ENCODE results near the gene KCNQ1OT1.
"Not testable (repeated sequence)": the region's sequence is repeated elsewhere in the genome, so short reads cannot be mapped to it uniquely, and the experiment has no call there.

Gene KCNQ1OT1

GRCh38 chr11:2643746-2644145 is 56.0 kb downstream of the KCNQ1OT1 start:
- H3K9me3 ChIP-seq (ENCODE audit: control insufficient read depth, insufficient read depth, low read depth, low read length) = peaks cover 89% of the 10 kb centered on the region
- peaks cover 24% of the 10 kb centered on the region; the same call in 1 of the 2 replicates for H3K27me3 ChIP-seq (ENCODE audit: control insufficient read depth, insufficient read depth, low read length)
- H3K27ac ChIP-seq (ENCODE audit: low read depth, low read length) = no peak overlapping the region
- no peaks in the 10 kb centered on the region for H3K4me1 ChIP-seq (ENCODE audit: control insufficient read depth, insufficient read depth, low read length)
- H3K36me3 ChIP-seq (ENCODE audit: control insufficient read depth, insufficient read depth, low read length) = no peaks in the 10 kb centered on the region
- H3K9ac ChIP-seq (ENCODE audit: low read length) = no peak overlapping the region
- no peak overlapping the region for H3K4me3 ChIP-seq (ENCODE audit: low read depth, low read length)

GRCh38 chr11:2641623-2642022 is 58.2 kb downstream of the KCNQ1OT1 start:
- Histone ChIP-seq H3K4me1 (ENCODE audit: control insufficient read depth, insufficient read depth, low read length) (no peaks in the 10 kb centered on the region), H3K9ac (ENCODE audit: low read length) (no peak overlapping the region), H3K9me3 (ENCODE audit: control insufficient read depth, insufficient read depth, low read depth, low read length) (peaks cover 75% of the 10 kb centered on the region), H3K36me3 (ENCODE audit: control insufficient read depth, insufficient read depth, low read length) (no peaks in the 10 kb centered on the region), H3K4me3 (ENCODE audit: low read depth, low read length) (no peak overlapping the region), H3K27ac (ENCODE audit: low read depth, low read length) (no peak overlapping the region), H3K27me3 (ENCODE audit: control insufficient read depth, insufficient read depth, low read length) (peaks cover 22% of the 10 kb centered on the region; the same call in 1 of the 2 replicates)

GRCh38 chr11:2639763-2640162 is 60.0 kb downstream of the KCNQ1OT1 start:
- H3K9ac ChIP-seq (ENCODE audit: low read length); H3K36me3 ChIP-seq (ENCODE audit: control insufficient read depth, insufficient read depth, low read length); H3K27me3 ChIP-seq (ENCODE audit: control insufficient read depth, insufficient read depth, low read length); H3K4me3 ChIP-seq (ENCODE audit: low read depth, low read length); H3K27ac ChIP-seq (ENCODE audit: low read depth, low read length); H3K4me1 ChIP-seq (ENCODE audit: control insufficient read depth, insufficient read depth, low read length): not testable (repeated sequence)
- peaks cover 59% of the 10 kb centered on the region for H3K9me3 ChIP-seq (ENCODE audit: control insufficient read depth, insufficient read depth, low read depth, low read length)

GRCh38 chr11:2631161-2631560 is 68.6 kb downstream of the KCNQ1OT1 start:
- Histone ChIP-seq H3K4me1 (ENCODE audit: control insufficient read depth, insufficient read depth, low read length) (no peaks in the 10 kb centered on the region), H3K4me3 (ENCODE audit: low read depth, low read length) (no peak overlapping the region), H3K27me3 (ENCODE audit: control insufficient read depth, insufficient read depth, low read length) (peaks cover 47% of the 10 kb centered on the region), H3K9ac (ENCODE audit: low read length) (no peak overlapping the region), H3K27ac (ENCODE audit: low read depth, low read length) (no peak overlapping the region), H3K36me3 (ENCODE audit: control insufficient read depth, insufficient read depth, low read length) (no peaks in the 10 kb centered on the region), H3K9me3 (ENCODE audit: control insufficient read depth, insufficient read depth, low read depth, low read length) (peaks cover 68% of the 10 kb centered on the region)

- H3K4me3 ChIP-seq (ENCODE audit: low read depth, low read length) = no peak overlapping the region
- no peaks in the 10 kb centered on the region for H3K36me3 ChIP-seq (ENCODE audit: control insufficient read depth, insufficient read depth, low read length)
- peaks cover 68% of the 10 kb centered on the region for H3K9me3 ChIP-seq (ENCODE audit: control insufficient read depth, insufficient read depth, low read depth, low read length)
- no peak overlapping the region for H3K9ac ChIP-seq (ENCODE audit: low read length)
- H3K27me3 ChIP-seq (ENCODE audit: control insufficient read depth, insufficient read depth, low read length) = peaks cover 52% of the 10 kb centered on the region
- H3K4me1 ChIP-seq (ENCODE audit: control insufficient read depth, insufficient read depth, low read length) = no peaks in the 10 kb centered on the region
- no peak overlapping the region for H3K27ac ChIP-seq (ENCODE audit: low read depth, low read length)
These were observed 69.1 kb downstream of the KCNQ1OT1 start for GRCh38 chr11:2630679-2631078.

GRCh38 chr11:2625183-2625582 is 74.6 kb downstream of the KCNQ1OT1 start:
- no peak overlapping the region for H3K4me3 ChIP-seq (ENCODE audit: low read depth, low read length)
- H3K27ac ChIP-seq (ENCODE audit: low read depth, low read length) = no peak overlapping the region
- no peak overlapping the region for H3K9ac ChIP-seq (ENCODE audit: low read length)
- no peaks in the 10 kb centered on the region for H3K4me1 ChIP-seq (ENCODE audit: control insufficient read depth, insufficient read depth, low read length)
- H3K27me3 ChIP-seq (ENCODE audit: control insufficient read depth, insufficient read depth, low read length) = peaks cover 71% of the 10 kb centered on the region
- no peaks in the 10 kb centered on the region for H3K36me3 ChIP-seq (ENCODE audit: control insufficient read depth, insufficient read depth, low read length)
- peaks cover 53% of the 10 kb centered on the region for H3K9me3 ChIP-seq (ENCODE audit: control insufficient read depth, insufficient read depth, low read depth, low read length)

- peaks cover 31% of the 10 kb centered on the region for H3K9me3 ChIP-seq (ENCODE audit: control insufficient read depth, insufficient read depth, low read depth, low read length)
- no peaks in the 10 kb centered on the region for H3K4me1 ChIP-seq (ENCODE audit: control insufficient read depth, insufficient read depth, low read length)
- H3K9ac ChIP-seq (ENCODE audit: low read length) = no peak overlapping the region
- peaks cover 70% of the 10 kb centered on the region for H3K27me3 ChIP-seq (ENCODE audit: control insufficient read depth, insufficient read depth, low read length)
- no peak overlapping the region for H3K27ac ChIP-seq (ENCODE audit: low read depth, low read length)
- no peak overlapping the region for H3K4me3 ChIP-seq (ENCODE audit: low read depth, low read length)
- no peaks in the 10 kb centered on the region for H3K36me3 ChIP-seq (ENCODE audit: control insufficient read depth, insufficient read depth, low read length)
These were observed 77.9 kb downstream of the KCNQ1OT1 start for GRCh38 chr11:2621894-2622293.

- H3K9ac ChIP-seq (ENCODE audit: low read length) = no peak overlapping the region
- peaks cover 18% of the 10 kb centered on the region for H3K9me3 ChIP-seq (ENCODE audit: control insufficient read depth, insufficient read depth, low read depth, low read length)
- H3K4me3 ChIP-seq (ENCODE audit: low read depth, low read length) = no peak overlapping the region
- no peak overlapping the region for H3K27ac ChIP-seq (ENCODE audit: low read depth, low read length)
- no peaks in the 10 kb centered on the region for H3K36me3 ChIP-seq (ENCODE audit: control insufficient read depth, insufficient read depth, low read length)
- H3K4me1 ChIP-seq (ENCODE audit: control insufficient read depth, insufficient read depth, low read length) = no peaks in the 10 kb centered on the region
- peaks cover 100% of the 10 kb centered on the region for H3K27me3 ChIP-seq (ENCODE audit: control insufficient read depth, insufficient read depth, low read length)
These were observed 86.8 kb downstream of the KCNQ1OT1 start for GRCh38 chr11:2612884-2613571.

- H3K36me3 ChIP-seq (ENCODE audit: control insufficient read depth, insufficient read depth, low read length) = no peaks in the 10 kb centered on the region
- H3K4me1 ChIP-seq (ENCODE audit: control insufficient read depth, insufficient read depth, low read length) = no peaks in the 10 kb centered on the region
- H3K27me3 ChIP-seq (ENCODE audit: control insufficient read depth, insufficient read depth, low read length) = peaks cover 94% of the 10 kb centered on the region
- H3K27ac ChIP-seq (ENCODE audit: low read depth, low read length) = no peak overlapping the region
- no peak overlapping the region for H3K9ac ChIP-seq (ENCODE audit: low read length)
- H3K9me3 ChIP-seq (ENCODE audit: control insufficient read depth, insufficient read depth, low read depth, low read length) = peaks cover 20% of the 10 kb centered on the region
- no peak overlapping the region for H3K4me3 ChIP-seq (ENCODE audit: low read depth, low read length)
These were observed 90.4 kb downstream of the KCNQ1OT1 start for GRCh38 chr11:2609345-2609744.

GRCh38 chr11:2599561-2600189 is 100.1 kb downstream of the KCNQ1OT1 start:
- Histone ChIP-seq H3K9ac (ENCODE audit: low read length) (no peak overlapping the region), H3K36me3 (ENCODE audit: control insufficient read depth, insufficient read depth, low read length) (no peaks in the 10 kb centered on the region), H3K9me3 (ENCODE audit: control insufficient read depth, insufficient read depth, low read depth, low read length) (peaks cover 20% of the 10 kb centered on the region), H3K27ac (ENCODE audit: low read depth, low read length) (no peak overlapping the region), H3K4me3 (ENCODE audit: low read depth, low read length) (no peak overlapping the region), H3K4me1 (ENCODE audit: control insufficient read depth, insufficient read depth, low read length) (no peaks in the 10 kb centered on the region), H3K27me3 (ENCODE audit: control insufficient read depth, insufficient read depth, low read length) (peaks cover 89% of the 10 kb centered on the region)

GRCh38 chr11:2595204-2595603 is 104.6 kb downstream of the KCNQ1OT1 start:
- Histone ChIP-seq H3K36me3 (ENCODE audit: control insufficient read depth, insufficient read depth, low read length) (no peaks in the 10 kb centered on the region), H3K9me3 (ENCODE audit: control insufficient read depth, insufficient read depth, low read depth, low read length) (peaks cover 28% of the 10 kb centered on the region), H3K9ac (ENCODE audit: low read length) (no peak overlapping the region), H3K27me3 (ENCODE audit: control insufficient read depth, insufficient read depth, low read length) (peaks cover 95% of the 10 kb centered on the region), H3K4me1 (ENCODE audit: control insufficient read depth, insufficient read depth, low read length) (no peaks in the 10 kb centered on the region), H3K4me3 (ENCODE audit: low read depth, low read length) (no peak overlapping the region), H3K27ac (ENCODE audit: low read depth, low read length) (no peak overlapping the region)
